ENCODE results near the gene CCDC3.
"Not testable (repeated sequence)": the region's sequence is repeated elsewhere in the genome, so short reads cannot be mapped to it uniquely, and the experiment has no call there.

The CCDC3 gene

GRCh38 chr10:13001041-13001886, at the start of gene CCDC3:
CCDC3 (minus strand) TSS chr10:13001713; CDS start chr10:13001570, 143 bp downstream.
- DNase-seq: no peak

GRCh38 chr10:13051126-13051694, 49.7 kb upstream of the CCDC3 start:
- DNase-seq: no peak

GRCh38 chr10:13049774-13050420, 48.4 kb upstream of the CCDC3 start:
- no peak for DNase-seq

- no peak for DNase-seq
These were observed 47.2 kb upstream of the CCDC3 start for GRCh38 chr10:13048762-13049161.

GRCh38 chr10:13047529-13048206, 46.2 kb upstream of the CCDC3 start:
- DNase-seq: no peak

- no peak for DNase-seq
These were observed 45.5 kb upstream of the CCDC3 start for GRCh38 chr10:13046851-13047528.

GRCh38 chr10:13043520-13043919, 42.0 kb upstream of the CCDC3 start:
- DNase-seq: no peak

- no peak for DNase-seq
These were observed 38.2 kb upstream of the CCDC3 start for GRCh38 chr10:13039761-13040160.

- no peak for DNase-seq
These were observed 36.9 kb upstream of the CCDC3 start for GRCh38 chr10:13038391-13038790.

- no peak for DNase-seq
These were observed 36.3 kb upstream of the CCDC3 start for GRCh38 chr10:13037832-13038231.

GRCh38 chr10:13036841-13037240, 35.3 kb upstream of the CCDC3 start:
- DNase-seq: no peak

GRCh38 chr10:13035731-13036130, 34.2 kb upstream of the CCDC3 start:
- not testable (repeated sequence) for DNase-seq

- no peak for DNase-seq
These were observed 25.4 kb upstream of the CCDC3 start for GRCh38 chr10:13026873-13027272.

GRCh38 chr10:13023754-13024153, 22.2 kb upstream of the CCDC3 start:
- no peak for DNase-seq

- no peak for DNase-seq
These were observed 17.8 kb upstream of the CCDC3 start for GRCh38 chr10:13019280-13019679.

- DNase-seq: no peak
These were observed 16.7 kb upstream of the CCDC3 start for GRCh38 chr10:13018171-13018570.

GRCh38 chr10:13016886-13017285, 15.4 kb upstream of the CCDC3 start:
- DNase-seq: no peak

- DNase-seq: no peak
These were observed 14.9 kb upstream of the CCDC3 start for GRCh38 chr10:13016426-13016825.

- no peak for DNase-seq
These were observed 4.5 kb upstream of the CCDC3 start for GRCh38 chr10:13006037-13006436.

GRCh38 chr10:13003759-13004158, 2.2 kb upstream of the CCDC3 start:
- no peak for DNase-seq

- no peak for DNase-seq
These were observed 1.5 kb upstream of the CCDC3 start for GRCh38 chr10:13003004-13003403.

- DNase-seq: no peak
These were observed 337 bp upstream of the CCDC3 start for GRCh38 chr10:13001887-13002212.

- DNase-seq: no peak
These were observed 1.1 kb downstream of the CCDC3 start for GRCh38 chr10:13000431-13000830.

Measured in CD4-positive, alpha-beta T cell treated with Interleukin-17A for 4 hours (primary cell).